ENCODE results near the gene CCL1. TPM values are rescaled to one million over a fixed set of nuclear protein-coding genes. Genes with fewer than 3 reads are reported as not detected.
A peak's percentile ranks its signal among the peaks of the same experiment; 100 is the strongest.

Gene CCL1
- total RNA-seq, 1 experiment from 2014 or later: not detected

- Histone ChIP-seq H3K27me3 (ENCODE audit: insufficient read depth, low read length) (no peaks in the 10 kb centered on the region), H4K20me1 (ENCODE audit: control insufficient read depth, insufficient read depth, insufficient read length) (no peaks in the 10 kb centered on the region), H3K18ac (ENCODE audit: insufficient read length, low read depth, low read length) (no peak overlapping the region), H3K27ac (ENCODE audit: insufficient read length, low read depth, low read length) (no peak overlapping the region), H3K9me3 (ENCODE audit: control insufficient read depth, low read depth, low read length) (no peaks in the 10 kb centered on the region), H4K91ac (ENCODE audit: insufficient read length, low read depth, low read length) (no peak overlapping the region), H3K9ac (ENCODE audit: extremely low read depth, insufficient read length, low read length) (no peak overlapping the region), H2AFZ (ENCODE audit: low read length) (no peak overlapping the region), H2AK5ac (ENCODE audit: insufficient read length, low read length) (no peak overlapping the region), H3K14ac (ENCODE audit: insufficient read depth, low read length) (no peak overlapping the region), H3K79me1 (ENCODE audit: insufficient read depth, low read depth, low read length, poor library complexity, severe bottlenecking) (no peaks in the 10 kb centered on the region), H4K8ac (replicated peaks; ENCODE audit: insufficient read length, low read depth, low read length) (no peak overlapping the region), H3K79me2 (ENCODE audit: insufficient read depth, low read length) (no peaks in the 10 kb centered on the region), H3T11ph (ENCODE audit: low read length) (no peak overlapping the region), H3K23me2 (ENCODE audit: insufficient read length, low read depth, low read length, poor library complexity, severe bottlenecking) (no peaks in the 10 kb centered on the region), H2BK15ac (ENCODE audit: low read depth, low read length) (no peak overlapping the region), H4K5ac (ENCODE audit: insufficient read length, low read depth, low read length) (no peak overlapping the region), H2BK120ac (ENCODE audit: low read depth, low read length, poor library complexity, severe bottlenecking) (no peak overlapping the region), H3K23ac (ENCODE audit: insufficient read length, low read depth, low read length) (no peak overlapping the region), H3K4me1 (ENCODE audit: insufficient read depth, low read length) (no peaks in the 10 kb centered on the region), H2BK5ac (ENCODE audit: insufficient read length, low read length) (no peak overlapping the region), H2BK12ac (ENCODE audit: insufficient read length, low read depth, low read length) (no peak overlapping the region), H3K56ac (ENCODE audit: insufficient read length, low read depth, low read length) (no peak overlapping the region), H3K4ac (ENCODE audit: low read depth, low read length) (no peak overlapping the region), H2BK20ac (ENCODE audit: low read depth, low read length, poor library complexity, severe bottlenecking) (no peak overlapping the region), H3K4me2 (ENCODE audit: insufficient read depth, insufficient read length, low read length) (no peak overlapping the region)
- Mint-ChIP-seq H3K27me3 (ENCODE audit: low read depth) (peaks cover 4% of the 10 kb centered on the region), H3K4me1 (peaks cover 9 to 16% of the 10 kb centered on the region in 2 experiments; a peak in 3 of 4 replicates), H3K36me3 (ENCODE audit: insufficient read depth in 1 of 3, low read depth in 3 of 3) (no peaks in the 10 kb centered on the region), H3K9me3 (no peaks in the 10 kb centered on the region), H3K4me3 (no peak overlapping the region), H3K27ac (no peak overlapping the region)
- TF ChIP-seq CTCF (conservative IDR thresholded peaks at IDR 0.05): no peak
- DNase-seq: peak; percentile 15
- no CpG with 5 or more reads among the region's 3 CpGs for whole genome bisulfite sequencing (ENCODE audit: extremely low coverage, insufficient read length, low lambda C conversion rate)
Observed at GRCh38 chr17:34383216-34383615, 20.2 kb upstream of the CCL1 start.

Measured in H9 (cell line).